ENCODE data around the gene LYZL1.
A peak's percentile ranks its signal among the peaks of the same experiment; 100 is the strongest.
"Not testable (repeated sequence)": the region's sequence is repeated elsewhere in the genome, so short reads cannot be mapped to it uniquely, and the experiment has no call there.

Gene LYZL1
- total RNA-seq = 0 to 0.88 (median 0) reads per million in 17 experiments

- DNase-seq = not testable (repeated sequence)
Observed at GRCh38 chr10:29288906-29289305, at the start of gene LYZL1. TSS of gene LYZL1 (plus strand) at chr10:29289070. CDS start at chr10:29291868, 2,798 bp downstream.

GRCh38 chr10:29239569-29240472 lies 49.0 kb upstream of the LYZL1 start:
- DNase-seq = peak in 3 of 4 experiments; percentile 14 to 36 (median 31)

DNA sequence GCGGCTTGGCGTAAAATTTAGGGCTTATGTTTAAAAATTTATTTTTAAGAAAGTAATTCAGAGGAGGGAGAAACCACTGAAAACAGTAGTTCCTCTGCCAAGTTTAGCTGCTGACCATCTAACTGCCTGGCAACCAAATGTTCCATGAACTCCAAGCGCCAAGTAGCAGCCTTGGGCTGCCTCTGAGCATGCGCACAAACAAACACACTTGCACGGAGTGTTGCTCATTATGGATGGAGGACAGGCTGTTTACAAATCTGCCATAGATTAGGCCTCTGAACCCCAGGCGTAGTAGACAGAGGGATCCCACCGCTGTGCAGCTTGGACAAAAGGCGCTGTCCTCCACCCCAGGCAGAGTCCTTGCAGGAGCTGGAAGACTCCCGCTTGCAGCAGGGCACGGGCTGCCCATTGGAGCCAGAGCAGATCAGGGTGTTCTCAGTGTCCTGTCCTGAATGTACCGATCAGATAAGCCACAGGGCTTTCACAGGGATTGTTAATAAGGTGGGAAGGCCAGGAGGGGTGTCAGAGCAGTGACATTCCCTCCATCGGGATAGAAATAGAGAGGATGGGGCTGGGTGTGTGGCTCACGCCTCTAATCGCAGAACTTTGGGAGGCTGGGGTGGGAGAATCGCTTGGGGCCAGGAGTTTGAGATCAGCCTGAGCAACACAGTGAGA lies 47.7 kb upstream of the LYZL1 start:
- DNase-seq = no peak

- no peak for DNase-seq
Observed at GRCh38 chr10:29241925-29242324, 46.9 kb upstream of the LYZL1 start.

DNA sequence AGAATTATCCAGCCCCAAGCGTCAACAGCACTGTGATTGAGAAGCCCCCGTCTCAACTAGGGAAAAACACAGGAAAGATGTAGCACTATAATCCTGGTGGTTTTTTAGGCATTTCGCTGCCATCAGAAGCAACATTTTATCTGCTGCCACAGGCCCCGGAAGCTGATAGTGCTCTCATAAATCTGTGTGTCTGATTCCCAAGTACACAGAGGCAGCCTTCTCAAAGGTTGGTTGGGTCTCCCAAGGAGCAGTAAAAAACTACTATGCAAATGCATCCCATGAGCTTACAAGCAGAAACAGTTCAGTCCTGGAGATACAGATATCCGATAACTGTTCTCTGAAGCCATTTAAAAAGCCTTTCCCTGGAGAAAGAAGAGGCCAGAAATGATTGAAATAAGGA lies 45.8 kb upstream of the LYZL1 start:
- DNase-seq = no peak

- peak in 2 of 4 experiments; percentile 12 to 23 for DNase-seq
Observed at GRCh38 chr10:29243750-29244149, 45.1 kb upstream of the LYZL1 start.

DNA sequence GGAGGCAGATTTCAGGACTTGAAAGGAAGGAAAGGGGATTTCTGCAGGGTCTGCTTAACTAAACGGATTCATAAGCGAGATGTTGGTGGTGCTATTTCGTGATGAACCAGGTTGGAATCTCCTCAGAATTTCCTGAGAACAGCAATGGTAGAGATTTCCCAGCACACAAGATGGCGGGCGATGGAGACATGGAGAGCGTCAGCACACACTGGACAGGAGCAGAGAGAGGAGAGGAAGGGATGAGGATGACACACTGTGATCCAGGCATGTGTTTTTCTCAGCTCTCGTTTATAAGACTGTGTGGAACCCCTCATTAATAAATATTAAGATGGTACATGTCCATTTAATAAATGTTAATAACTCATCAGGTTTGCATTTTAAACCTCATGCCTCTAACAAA lies 43.9 kb upstream of the LYZL1 start:
- no peak for DNase-seq

DNA sequence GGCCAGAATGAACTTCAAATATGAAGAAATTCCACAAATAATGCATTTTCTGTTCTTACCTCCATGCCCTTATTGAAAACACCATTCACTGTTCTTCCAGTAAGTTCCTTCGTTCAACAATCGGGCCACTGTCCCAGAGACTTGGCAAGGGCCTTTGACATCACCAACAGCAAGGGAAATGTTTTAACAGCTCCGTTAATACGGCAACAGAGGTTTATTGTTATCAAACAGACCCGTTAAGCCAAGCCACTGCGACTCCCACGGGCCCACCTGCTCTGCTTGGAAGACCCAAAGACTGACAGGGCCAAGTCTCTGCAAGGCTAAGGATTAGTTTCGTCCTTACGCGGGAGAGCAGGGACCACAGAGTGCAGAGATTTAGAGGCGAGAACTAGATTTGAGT lies 43.4 kb upstream of the LYZL1 start:
- DNase-seq = no peak

DNA sequence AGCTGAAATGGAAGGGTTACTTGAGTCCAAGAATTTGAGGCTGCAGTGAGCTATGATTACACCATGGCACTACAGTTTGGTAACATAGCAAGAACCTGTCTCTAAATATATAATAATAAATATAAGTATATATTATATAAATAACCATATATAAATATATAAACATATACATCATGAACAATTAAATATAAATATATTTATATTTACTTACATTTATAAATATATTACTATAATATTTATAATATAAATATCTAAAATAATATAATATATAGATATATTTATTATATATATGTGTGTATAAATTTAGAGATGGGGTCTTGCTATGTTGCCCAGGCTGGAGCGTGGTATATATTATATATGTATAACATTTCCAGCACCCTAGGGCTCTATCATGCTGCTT lies 42.4 kb upstream of the LYZL1 start:
- DNase-seq = no peak

DNA sequence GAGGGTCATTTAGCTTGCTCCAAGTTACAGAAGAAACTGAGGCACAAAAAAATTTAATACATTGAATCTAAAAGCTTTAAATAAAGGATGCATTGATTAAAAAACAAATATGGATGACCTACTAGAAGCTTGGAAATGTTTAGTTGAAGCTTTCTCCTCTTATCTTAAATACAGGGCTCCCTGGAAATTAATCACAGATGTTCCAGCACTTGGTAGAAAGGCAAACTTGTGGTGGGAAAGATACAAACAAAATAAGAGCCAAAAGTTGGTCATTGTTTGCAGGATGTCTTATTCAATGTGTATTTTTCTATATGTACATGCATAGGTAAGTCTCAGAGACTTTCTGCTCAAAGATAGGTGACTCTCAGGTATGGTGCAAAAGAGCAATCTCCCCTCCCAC lies 40.7 kb upstream of the LYZL1 start:
- DNase-seq = no peak

DNA sequence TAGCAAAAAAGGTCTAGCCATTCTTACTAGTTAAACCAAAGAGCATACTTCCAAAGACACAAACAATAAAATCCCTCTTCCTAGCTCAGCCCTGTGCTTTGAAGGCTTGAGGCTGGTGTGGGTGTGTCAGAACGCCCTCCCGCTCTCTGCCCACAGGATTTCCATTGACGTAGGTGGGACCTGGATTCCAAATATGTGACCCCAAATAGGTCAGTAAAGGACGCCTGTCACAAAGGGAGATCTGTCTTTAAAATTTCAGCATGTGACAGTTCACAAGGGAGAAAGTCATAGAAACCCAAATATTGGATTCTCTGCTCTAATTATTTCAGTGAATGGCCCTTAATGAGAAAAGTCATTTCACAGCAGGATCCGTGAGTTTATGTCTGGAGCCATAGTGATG lies 39.9 kb upstream of the LYZL1 start:
- no peak for DNase-seq

GRCh38 chr10:29250066-29250465 lies 38.8 kb upstream of the LYZL1 start:
- DNase-seq = no peak

DNA sequence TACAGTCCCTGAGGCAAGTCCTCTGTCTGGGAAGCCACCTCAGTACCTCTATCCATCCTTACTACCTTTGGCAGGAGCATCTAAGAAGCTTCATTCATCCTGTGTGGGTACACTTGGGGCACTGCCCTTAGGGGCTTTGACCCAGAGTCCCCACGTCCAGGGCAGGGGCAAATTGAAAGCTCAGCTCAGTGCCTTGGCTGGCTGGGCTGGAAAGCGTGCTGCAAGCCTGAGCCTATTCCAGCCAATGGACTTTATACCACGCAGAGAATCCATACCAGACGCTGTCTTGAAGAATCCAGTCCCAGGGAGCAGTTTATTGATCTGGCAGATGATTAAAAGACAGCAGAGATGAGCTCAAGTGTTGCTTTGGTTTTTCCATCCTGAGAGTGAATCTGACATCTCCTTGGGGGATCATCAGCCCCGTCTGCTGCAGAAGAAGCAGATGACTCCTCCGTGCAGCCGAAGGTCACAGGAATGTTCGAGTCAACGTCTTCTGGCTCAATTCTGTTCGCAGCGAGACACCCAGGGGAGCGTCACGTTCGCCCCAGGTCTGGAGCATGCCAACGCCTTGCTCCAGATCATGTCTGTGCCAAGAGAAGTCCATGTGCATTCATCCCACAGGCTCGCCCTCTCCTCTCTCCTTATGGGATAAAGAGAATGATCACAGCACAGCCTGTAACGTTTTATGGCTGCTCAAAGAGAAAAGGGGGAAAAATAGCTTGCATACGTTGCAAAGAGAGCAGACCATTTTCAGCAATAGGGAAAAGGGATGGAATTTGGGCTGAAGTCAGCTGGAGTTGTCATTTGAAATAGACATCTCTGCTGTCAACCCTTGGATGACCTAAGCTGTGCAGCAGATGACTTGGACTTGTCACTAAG lies 35.8 kb upstream of the LYZL1 start:
- DNase-seq = no peak

DNA sequence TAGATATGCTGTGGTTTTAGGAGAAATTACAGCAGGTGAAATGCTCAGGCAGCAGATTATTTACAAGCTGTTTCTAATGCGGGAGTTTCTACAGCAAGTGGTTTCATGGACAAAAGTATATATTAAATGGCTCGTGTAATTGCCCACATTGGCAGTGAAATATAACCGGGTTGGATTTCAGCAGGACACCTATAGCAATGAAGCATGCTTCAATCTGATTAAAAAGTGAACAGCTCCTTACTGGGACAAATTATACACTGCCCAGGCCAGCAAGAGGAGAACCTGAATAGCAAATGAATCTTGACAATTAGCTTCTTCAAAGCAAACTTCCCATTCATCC lies 35.2 kb upstream of the LYZL1 start:
- no peak for DNase-seq

GRCh38 chr10:29254123-29255046 lies 34.5 kb upstream of the LYZL1 start:
- DNase-seq = no peak

DNA sequence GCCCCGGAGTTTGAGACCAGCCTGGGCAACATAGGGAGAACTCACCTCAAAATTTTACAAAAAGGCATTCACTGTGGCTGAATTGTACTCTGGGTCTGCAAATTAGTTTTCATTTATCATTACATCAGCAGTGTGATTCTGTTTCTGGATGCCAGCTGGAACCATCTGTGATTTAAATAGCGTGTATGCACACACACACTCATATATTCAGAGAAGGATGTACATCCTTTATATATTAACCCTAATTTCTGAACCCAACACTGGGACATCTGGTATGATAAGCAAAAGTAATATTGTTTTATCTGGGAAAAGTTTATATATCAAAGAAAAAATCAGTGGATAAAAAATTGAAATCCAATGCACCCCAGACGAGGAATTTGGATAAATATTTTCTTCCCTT lies 33.8 kb upstream of the LYZL1 start:
- DNase-seq = no peak

- DNase-seq = peak in 1 of 4 experiments; percentile 9
Observed at GRCh38 chr10:29256019-29256418, 32.9 kb upstream of the LYZL1 start.

- no peak for DNase-seq
Observed at GRCh38 chr10:29256586-29256985, 32.3 kb upstream of the LYZL1 start.

DNA sequence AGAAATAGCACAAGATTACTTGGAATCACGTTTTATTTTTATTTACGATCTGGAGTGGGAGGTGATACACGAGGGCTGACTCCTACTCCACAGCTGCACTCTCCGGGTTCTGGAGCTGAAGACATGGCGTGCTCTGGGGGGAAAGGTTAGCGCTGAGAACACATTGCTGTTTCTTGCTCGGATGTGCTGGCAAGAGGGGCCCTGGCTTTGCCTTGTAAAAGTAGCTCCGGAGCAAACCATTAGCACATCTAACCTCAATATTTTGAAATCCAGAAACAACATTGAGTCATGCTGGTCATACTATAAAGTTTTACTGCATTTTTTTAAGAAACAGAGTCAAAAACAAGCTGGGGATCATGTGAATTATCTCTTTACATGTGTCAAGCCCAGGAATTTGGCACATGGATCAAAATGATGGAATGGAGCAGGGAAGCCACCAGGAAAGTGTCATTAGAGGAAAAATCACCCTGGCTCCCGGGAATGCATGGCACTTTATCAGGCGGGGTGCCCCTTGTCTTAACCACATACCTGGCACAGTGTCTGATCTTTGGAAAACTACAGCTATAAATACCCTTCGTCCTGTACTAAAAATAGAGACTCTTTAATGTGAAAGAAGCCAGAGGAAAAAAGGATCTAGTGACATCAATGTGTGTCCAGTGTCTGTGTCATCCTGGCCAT lies 31.6 kb upstream of the LYZL1 start:
- peak in 3 of 4 experiments; percentile 13 to 39 (median 37) for DNase-seq

DNA sequence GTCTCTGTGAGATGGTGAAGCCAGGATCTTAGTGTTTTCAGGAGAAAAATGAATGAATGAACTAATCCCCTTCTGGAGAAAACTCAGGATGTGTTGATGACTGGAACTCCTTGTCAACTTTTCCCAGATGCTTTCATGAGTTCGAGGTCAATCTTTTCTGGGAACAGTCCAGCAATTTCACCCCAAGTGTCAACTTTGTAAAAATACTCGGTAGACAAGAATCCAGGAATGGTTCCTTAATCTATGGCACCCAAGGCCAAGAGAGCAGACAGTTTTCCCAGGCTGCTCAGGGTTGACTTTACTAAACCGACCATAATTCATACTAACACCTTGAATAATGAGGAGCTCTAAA lies 31.1 kb upstream of the LYZL1 start:
- no peak for DNase-seq

- DNase-seq = no peak
Observed at GRCh38 chr10:29259498-29259897, 29.4 kb upstream of the LYZL1 start.

Data from suppressor macrophage (primary cell).